ENCODE measurements around the gene ASXL3. TPM values are rescaled to one million over a fixed set of nuclear protein-coding genes. Genes with fewer than 3 reads are reported as not detected.

The ASXL3 gene
- total and polyA plus RNA-seq, 2 donors (not counting 3 experiments of a cell fraction or from before 2014, with no cell fraction given) = 0.07 to 0.27 TPM

DNA sequence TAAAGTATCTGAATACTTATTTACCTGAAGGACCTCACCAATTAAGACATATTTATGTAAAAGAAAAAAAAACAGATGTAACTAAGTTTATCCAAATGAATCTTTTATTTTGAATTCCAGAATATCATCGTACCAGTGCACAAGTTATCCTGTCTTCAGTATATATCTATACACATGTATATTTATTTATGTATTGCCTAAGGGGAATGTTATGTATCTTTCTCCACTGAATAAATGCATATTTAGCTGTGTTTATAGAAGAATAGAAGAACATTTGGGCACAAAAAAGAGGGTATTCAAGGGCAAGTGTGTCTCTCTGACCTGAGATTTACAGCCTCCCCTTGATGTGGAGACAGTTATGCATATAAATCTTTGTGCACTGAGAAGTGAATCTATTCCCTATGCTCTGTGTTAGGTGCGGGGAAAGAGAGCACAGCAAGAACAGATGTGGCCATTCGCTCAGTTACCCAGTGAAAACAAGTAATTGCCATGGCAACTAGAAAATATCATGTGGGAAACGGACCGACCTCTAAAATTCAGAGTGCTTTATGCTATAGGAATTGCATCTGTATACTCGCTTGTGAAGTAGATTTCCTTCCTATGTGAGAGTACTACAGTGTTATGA is 39.5 kb upstream of the ASXL3 start:
- CTCF ChIA-PET = no interaction called here
- no peak overlapping the region for H3K27ac ChIP-seq (ENCODE audit: insufficient read depth, low read depth, low read length)
- H3K9me3 ChIP-seq (replicated peaks; ENCODE audit: control insufficient read depth, insufficient read depth, low read length) = no peaks in the 10 kb centered on the region
- TF ChIP-seq EZH2 (IDR thresholded peaks at IDR 0.05; ENCODE audit: borderline replicate concordance, low read depth, low read length, severe bottlenecking) (no peak), POLR2AphosphoS5 (IDR thresholded peaks at IDR 0.05; ENCODE audit: insufficient read depth, low read depth, low read length) (no peak), GATA2 (IDR thresholded peaks at IDR 0.05; ENCODE audit: insufficient read depth, insufficient read length, low read depth, low read length) (no peak), MYC (IDR thresholded peaks at IDR 0.05; ENCODE audit: low read depth, low read length) (no peak), FOS (IDR thresholded peaks at IDR 0.05; ENCODE audit: borderline replicate concordance, insufficient read depth, low read length) (no peak), POLR2A (IDR thresholded peaks at IDR 0.05; ENCODE audit: low read depth, low read length) (no peak), JUN (IDR thresholded peaks at IDR 0.05; ENCODE audit: borderline replicate concordance, insufficient read depth, insufficient read length, low read depth) (no peak)
- TF ChIP-seq, protein P1, sequence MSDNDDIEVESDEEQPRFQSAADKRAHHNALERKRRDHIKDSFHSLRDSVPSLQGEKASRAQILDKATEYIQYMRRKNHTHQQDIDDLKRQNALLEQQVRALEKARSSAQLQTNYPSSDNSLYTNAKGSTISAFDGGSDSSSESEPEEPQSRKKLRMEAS (IDR thresholded peaks at IDR 0.05; ENCODE audit: insufficient read depth, insufficient read length) = no peak
- TF ChIP-seq, protein P2, sequence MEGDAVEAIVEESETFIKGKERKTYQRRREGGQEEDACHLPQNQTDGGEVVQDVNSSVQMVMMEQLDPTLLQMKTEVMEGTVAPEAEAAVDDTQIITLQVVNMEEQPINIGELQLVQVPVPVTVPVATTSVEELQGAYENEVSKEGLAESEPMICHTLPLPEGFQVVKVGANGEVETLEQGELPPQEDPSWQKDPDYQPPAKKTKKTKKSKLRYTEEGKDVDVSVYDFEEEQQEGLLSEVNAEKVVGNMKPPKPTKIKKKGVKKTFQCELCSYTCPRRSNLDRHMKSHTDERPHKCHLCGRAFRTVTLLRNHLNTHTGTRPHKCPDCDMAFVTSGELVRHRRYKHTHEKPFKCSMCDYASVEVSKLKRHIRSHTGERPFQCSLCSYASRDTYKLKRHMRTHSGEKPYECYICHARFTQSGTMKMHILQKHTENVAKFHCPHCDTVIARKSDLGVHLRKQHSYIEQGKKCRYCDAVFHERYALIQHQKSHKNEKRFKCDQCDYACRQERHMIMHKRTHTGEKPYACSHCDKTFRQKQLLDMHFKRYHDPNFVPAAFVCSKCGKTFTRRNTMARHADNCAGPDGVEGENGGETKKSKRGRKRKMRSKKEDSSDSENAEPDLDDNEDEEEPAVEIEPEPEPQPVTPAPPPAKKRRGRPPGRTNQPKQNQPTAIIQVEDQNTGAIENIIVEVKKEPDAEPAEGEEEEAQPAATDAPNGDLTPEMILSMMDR (IDR thresholded peaks at IDR 0.05; ENCODE audit: extremely low read depth in 1 of 2, insufficient read depth in 1 of 2, low read depth in 1 of 2, low read length in 2 of 2) = no peak
- no peaks in the 10 kb centered on the region for H3K27me3 ChIP-seq (ENCODE audit: control insufficient read depth in 2 of 2, insufficient read depth in 2 of 2, low read length in 2 of 2)
- H3K4me3 ChIP-seq (replicated peaks in 1 of 3; ENCODE audit: insufficient read depth in 1 of 3, low read depth in 1 of 3, low read length in 3 of 3) = no peak overlapping the region
- POLR2A ChIA-PET = no interaction called here
- intact Hi-C loops (cut with micrococcal nuclease) (no loop called here), dilution Hi-C loops (cut with MboI; ENCODE audit: extremely low pct_ligation_motif_present, low sequenced_read_pairs) (no loop called here)
- DNase-seq (ENCODE audit: low read depth, low spot score) (no peak), FAIRE-seq (no peak)
- H3K79me2 ChIP-seq (ENCODE audit: control insufficient read depth, insufficient read depth, low read length) = no peaks in the 10 kb centered on the region
- no peaks in the 10 kb centered on the region for H3K4me1 ChIP-seq (ENCODE audit: control insufficient read depth, extremely low read depth, insufficient read depth, low read length)
- BruUV-seq (replicated peaks) = no TSS peak
- H3K4me2 ChIP-seq (ENCODE audit: insufficient read depth, low read length) = no peak overlapping the region
- H4K20me1 ChIP-seq (replicated peaks; ENCODE audit: control insufficient read depth, extremely low read depth, insufficient read depth, low read length) = no peaks in the 10 kb centered on the region
- no peaks in the 10 kb centered on the region for H3K36me3 ChIP-seq (ENCODE audit: control insufficient read depth in 2 of 2, extremely low read depth in 1 of 2, insufficient read depth in 2 of 2, low read length in 2 of 2)
- peaks cover 2% of the 10 kb centered on the region for H3K9me1 ChIP-seq (replicated peaks; ENCODE audit: control insufficient read depth, extremely low read depth, insufficient read depth, low read length)
- no peak overlapping the region for H3K9ac ChIP-seq (replicated peaks; ENCODE audit: extremely low read depth, insufficient read depth, low read length)
- H2AFZ ChIP-seq (ENCODE audit: low read depth, low read length) = no peak overlapping the region
